Endometrial microvascular endothelial cells (primary cell): Measurements from ENCODE around the gene MYH9. TPM values are rescaled to one million over a fixed set of nuclear protein-coding genes. Genes with fewer than 3 reads are reported as not detected.
"Not testable (repeated sequence)": the region's sequence is repeated elsewhere in the genome, so short reads cannot be mapped to it uniquely, and the experiment has no call there.

Source experiments
- in situ Hi-C: cut with HindIII; loops from 2 replicates; pipeline ENCODE4 v1.10.0; 2017; ENCODE audit warnings: low sequenced_read_pairs, low pct_unique_long_range_greater_than_20kb; ENCODE audit errors: inconsistent ontology term
- total RNA-seq: library from RNA; depleted of rRNA; stranded (reverse); fragments of >200 nt; gene quantifications from one replicate; pipeline ENCODE4 v1.2.3, GENCODE V29; 2015; ENCODE audit errors: inconsistent ontology term

Gene MYH9
- total RNA-seq, 1 donor from 2014 or later, result 887 TPM

- in situ Hi-C loops, result no loop called here
Measured at GRCh38 chr22:36417281-36417686, 29.5 kb upstream of the MYH9 start.

GRCh38 chr22:36415415-36416168, 27.8 kb upstream of the MYH9 start:
- in situ Hi-C loops, result no loop called here

- in situ Hi-C loops, result no loop called here
Measured at GRCh38 chr22:36413022-36413775, 25.4 kb upstream of the MYH9 start.

GRCh38 chr22:36411589-36412258, 24.0 kb upstream of the MYH9 start:
- in situ Hi-C loops, result no loop called here

GRCh38 chr22:36409911-36410756, 22.4 kb upstream of the MYH9 start:
- in situ Hi-C loops, result no loop called here

- in situ Hi-C loops, result not testable (repeated sequence)
Measured at GRCh38 chr22:36409554-36409910, 21.8 kb upstream of the MYH9 start.

- in situ Hi-C loops, result no loop called here
Measured at GRCh38 chr22:36409056-36409455, 21.3 kb upstream of the MYH9 start.

- in situ Hi-C loops, result no loop called here
Measured at GRCh38 chr22:36406721-36407120, 19.0 kb upstream of the MYH9 start.

- in situ Hi-C loops, result no loop called here
Measured at GRCh38 chr22:36405671-36406538, 18.1 kb upstream of the MYH9 start.

GRCh38 chr22:36405221-36405661, 17.5 kb upstream of the MYH9 start:
- in situ Hi-C loops, result no loop called here

- in situ Hi-C loops, result no loop called here
Measured at GRCh38 chr22:36404446-36404845, 16.7 kb upstream of the MYH9 start.

GRCh38 chr22:36399472-36399778, 11.7 kb upstream of the MYH9 start:
- in situ Hi-C loops, result no loop called here

- in situ Hi-C loops, result no loop called here
Measured at GRCh38 chr22:36398601-36399471, 11.1 kb upstream of the MYH9 start.

- in situ Hi-C loops, result no loop called here
Measured at GRCh38 chr22:36397131-36398093, 9.6 kb upstream of the MYH9 start.

- in situ Hi-C loops, result no loop called here
Measured at GRCh38 chr22:36395915-36396314, 8.1 kb upstream of the MYH9 start.

GRCh38 chr22:36395055-36395849, 7.5 kb upstream of the MYH9 start:
- in situ Hi-C loops, result no loop called here
